Measurements from ENCODE around the gene ELOF1.
A peak's percentile ranks its signal among the peaks of the same experiment; 100 is the strongest.
"Not testable (repeated sequence)": the region's sequence is repeated elsewhere in the genome, so short reads cannot be mapped to it uniquely, and the experiment has no call there.

ELOF1 gene

GRCh38 chr19:11573354-11573753, 14.3 kb upstream of the ELOF1 start:
- not testable (repeated sequence) for H3K27ac ChIP-seq (ENCODE audit: low read length); H3K4me3 ChIP-seq (ENCODE audit: low read depth in 1 of 2, low read length in 2 of 2); H3K9me3 ChIP-seq (ENCODE audit: insufficient read depth, low read length, severe bottlenecking); H3K4me2 ChIP-seq (ENCODE audit: insufficient read depth, low read length); H4K20me1 ChIP-seq (ENCODE audit: insufficient read depth, low read length); ATAC-seq (ENCODE audit: insufficient read depth, low read depth); H2AFZ ChIP-seq (ENCODE audit: low read depth, low read length); H3K4me1 ChIP-seq (ENCODE audit: insufficient read depth, low read length); H3K36me3 ChIP-seq (ENCODE audit: insufficient read depth, low read length); H3K79me2 ChIP-seq (ENCODE audit: insufficient read depth, low read length); H3K9ac ChIP-seq (ENCODE audit: low read depth, low read length); H3K27me3 ChIP-seq (ENCODE audit: insufficient read depth, low read length, poor library complexity); DNase-seq

- H3K79me2 ChIP-seq (ENCODE audit: insufficient read depth, low read length) = no peaks in the 10 kb centered on the region
- DNase-seq (peak; percentile 46), ATAC-seq (ENCODE audit: insufficient read depth, low read depth) (peak; percentile 64; the same call in 2 of the 3 replicates)
- H3K4me3 ChIP-seq (ENCODE audit: low read depth in 1 of 2, low read length in 2 of 2) = no peak overlapping the region
- no peak overlapping the region for H3K27ac ChIP-seq (ENCODE audit: low read length)
- H3K4me1 ChIP-seq (ENCODE audit: insufficient read depth, low read length) = no peaks in the 10 kb centered on the region
- H4K20me1 ChIP-seq (ENCODE audit: insufficient read depth, low read length) = no peaks in the 10 kb centered on the region
- no peak overlapping the region for H3K4me2 ChIP-seq (ENCODE audit: insufficient read depth, low read length)
- no peaks in the 10 kb centered on the region for H3K9me3 ChIP-seq (ENCODE audit: insufficient read depth, low read length, severe bottlenecking)
- TF ChIP-seq EZH2 (IDR thresholded peaks at IDR 0.05; ENCODE audit: borderline replicate concordance, low read depth, low read length, severe bottlenecking) (no peak), CTCF (IDR thresholded peaks at IDR 0.05; ENCODE audit: borderline replicate concordance, extremely low read depth, low read length, poor library complexity, severe bottlenecking) (no peak)
- no peaks in the 10 kb centered on the region for H3K27me3 ChIP-seq (ENCODE audit: insufficient read depth, low read length, poor library complexity)
- H2AFZ ChIP-seq (ENCODE audit: low read depth, low read length) = no peak overlapping the region
- no peaks in the 10 kb centered on the region for H3K36me3 ChIP-seq (ENCODE audit: insufficient read depth, low read length)
- no peak overlapping the region for H3K9ac ChIP-seq (ENCODE audit: low read depth, low read length)
These were observed 11.0 kb upstream of the ELOF1 start for GRCh38 chr19:11570039-11570462.

- H3K9me3 ChIP-seq (ENCODE audit: insufficient read depth, low read length, severe bottlenecking) = no peaks in the 10 kb centered on the region
- H3K27ac ChIP-seq (ENCODE audit: low read length) = no peak overlapping the region
- no peak overlapping the region for H3K9ac ChIP-seq (ENCODE audit: low read depth, low read length)
These were observed 7.1 kb upstream of the ELOF1 start for GRCh38 chr19:11566164-11566563.

GRCh38 chr19:11565649-11565980, 6.6 kb upstream of the ELOF1 start:
- H3K27me3 ChIP-seq (ENCODE audit: insufficient read depth, low read length, poor library complexity); ATAC-seq (ENCODE audit: insufficient read depth, low read depth); H3K9me3 ChIP-seq (ENCODE audit: insufficient read depth, low read length, severe bottlenecking); H3K79me2 ChIP-seq (ENCODE audit: insufficient read depth, low read length); H3K4me1 ChIP-seq (ENCODE audit: insufficient read depth, low read length); H3K27ac ChIP-seq (ENCODE audit: low read length); H3K4me2 ChIP-seq (ENCODE audit: insufficient read depth, low read length); H3K36me3 ChIP-seq (ENCODE audit: insufficient read depth, low read length); H3K4me3 ChIP-seq (ENCODE audit: low read depth in 1 of 2, low read length in 2 of 2); DNase-seq; H4K20me1 ChIP-seq (ENCODE audit: insufficient read depth, low read length); H2AFZ ChIP-seq (ENCODE audit: low read depth, low read length); H3K9ac ChIP-seq (ENCODE audit: low read depth, low read length): not testable (repeated sequence)

More at GRCh38 chr19:11566164-11566563, 7.1 kb upstream of the ELOF1 start:
- Histone ChIP-seq H3K4me2 (ENCODE audit: insufficient read depth, low read length) (no peak overlapping the region), H3K36me3 (ENCODE audit: insufficient read depth, low read length) (no peaks in the 10 kb centered on the region), H3K4me1 (ENCODE audit: insufficient read depth, low read length) (no peaks in the 10 kb centered on the region), H3K4me3 (ENCODE audit: low read depth in 1 of 2, low read length in 2 of 2) (no peak overlapping the region), H2AFZ (ENCODE audit: low read depth, low read length) (no peak overlapping the region), H3K27me3 (ENCODE audit: insufficient read depth, low read length, poor library complexity) (no peaks in the 10 kb centered on the region), H4K20me1 (ENCODE audit: insufficient read depth, low read length) (no peaks in the 10 kb centered on the region), H3K79me2 (ENCODE audit: insufficient read depth, low read length) (no peaks in the 10 kb centered on the region)
- ATAC-seq (ENCODE audit: insufficient read depth, low read depth) (no peak), DNase-seq (no peak)
- TF ChIP-seq CTCF (IDR thresholded peaks at IDR 0.05; ENCODE audit: borderline replicate concordance, extremely low read depth, low read length, poor library complexity, severe bottlenecking) (no peak), EZH2 (IDR thresholded peaks at IDR 0.05; ENCODE audit: borderline replicate concordance, low read depth, low read length, severe bottlenecking) (no peak)

GRCh38 chr19:11564082-11564807, 5.2 kb upstream of the ELOF1 start:
- H4K20me1 ChIP-seq (ENCODE audit: insufficient read depth, low read length); ATAC-seq (ENCODE audit: insufficient read depth, low read depth); H3K4me3 ChIP-seq (ENCODE audit: low read depth in 1 of 2, low read length in 2 of 2); H3K36me3 ChIP-seq (ENCODE audit: insufficient read depth, low read length); H3K9ac ChIP-seq (ENCODE audit: low read depth, low read length); H3K27ac ChIP-seq (ENCODE audit: low read length); H2AFZ ChIP-seq (ENCODE audit: low read depth, low read length); DNase-seq; H3K4me2 ChIP-seq (ENCODE audit: insufficient read depth, low read length); H3K79me2 ChIP-seq (ENCODE audit: insufficient read depth, low read length); H3K9me3 ChIP-seq (ENCODE audit: insufficient read depth, low read length, severe bottlenecking); H3K27me3 ChIP-seq (ENCODE audit: insufficient read depth, low read length, poor library complexity): not testable (repeated sequence)
- peaks cover 12% of the 10 kb centered on the region for H3K4me1 ChIP-seq (ENCODE audit: insufficient read depth, low read length)

All from DND-41 (cell line).